Renal cortex interstitium (tissue), 15 donors: ENCODE results near the gene USP30. TPM values are rescaled to one million over a fixed set of nuclear protein-coding genes. Genes with fewer than 3 reads are reported as not detected.
A peak's percentile ranks its signal among the peaks of the same experiment; 100 is the strongest.
"Not testable (repeated sequence)": the region's sequence is repeated elsewhere in the genome, so short reads cannot be mapped to it uniquely, and the experiment has no call there.

Source experiments
- DNase-seq, 11 donors: peaks; one replicate each; pipeline ENCODE4 v3.0.0-alpha.2; 2013; ENCODE audit warnings: low read depth in 9 of 11, low spot score in 4 of 11; ENCODE audit errors: extremely low read depth in 1 of 11
- long read RNA-seq, 16 experiments: transcript quantifications; one replicate each; lab custom pipeline, GENCODE V29; 2026
- polyA plus RNA-seq, 3 donors: library from polyadenylated mRNA; unstranded; fragments of 120-200 nt; gene quantifications; one replicate each; pipeline ENCODE4 v1.2.1, GENCODE V29; 2013; ENCODE audit not compliant: insufficient read length in 3 of 3

USP30 gene
- 10 to 100 TPM; 23.7 to 27.8 (median 24.0) TPM for polyA plus RNA-seq
- long read RNA-seq, donor 1, partial matches to known transcripts, result 0 of 4 reads
- long read RNA-seq, donor 1, other reads (novel, unspliced or antisense), result 0 of 4 reads
- long read RNA-seq, donor 2, partial matches to known transcripts, result 0 of 1 reads
- long read RNA-seq, donor 2, other reads (novel, unspliced or antisense), result 0 of 1 reads
- long read RNA-seq, donor 3, transcript USP30-201 (13 exons, 3,742 nt), result major isoform, 7 of 7 reads
- long read RNA-seq, donor 3, partial matches to known transcripts, result 0 of 7 reads
- long read RNA-seq, donor 3, other reads (novel, unspliced or antisense), result 0 of 7 reads
- long read RNA-seq, donor 4, transcript USP30-201 (13 exons, 3,742 nt), result major isoform, 7 of 7 reads
- long read RNA-seq, donor 4, partial matches to known transcripts, result 0 of 7 reads
- long read RNA-seq, donor 4, other reads (novel, unspliced or antisense), result 0 of 7 reads
- long read RNA-seq, donor 5, result 0 reads
- long read RNA-seq, donor 6, partial matches to known transcripts, result 0 of 2 reads
- long read RNA-seq, donor 6, other reads (novel, unspliced or antisense), result 0 of 2 reads
- long read RNA-seq, donor 7, partial matches to known transcripts, result 0 of 2 reads
- long read RNA-seq, donor 7, other reads (novel, unspliced or antisense), result 0 of 2 reads
- long read RNA-seq, donor 8, transcript USP30-201 (13 exons, 3,742 nt), result major isoform, 8 of 8 reads
- long read RNA-seq, donor 8, partial matches to known transcripts, result 0 of 8 reads
- long read RNA-seq, donor 8, other reads (novel, unspliced or antisense), result 0 of 8 reads
- long read RNA-seq, donor 9, partial matches to known transcripts, result 0 of 1 reads
- long read RNA-seq, donor 9, other reads (novel, unspliced or antisense), result 0 of 1 reads
- long read RNA-seq, donor 10, partial matches to known transcripts, result 0 of 4 reads
- long read RNA-seq, donor 10, other reads (novel, unspliced or antisense), result 0 of 4 reads
- long read RNA-seq, donor 11, partial matches to known transcripts, result 0 of 2 reads
- long read RNA-seq, donor 11, other reads (novel, unspliced or antisense), result 0 of 2 reads
- long read RNA-seq, donor 12, partial matches to known transcripts, result 0 of 1 reads
- long read RNA-seq, donor 12, other reads (novel, unspliced or antisense), result 0 of 1 reads
- long read RNA-seq, donor 13, result 0 reads
- long read RNA-seq, donor 14, partial matches to known transcripts, result 0 of 3 reads
- long read RNA-seq, donor 14, other reads (novel, unspliced or antisense), result 0 of 3 reads
- long read RNA-seq, donor 15, partial matches to known transcripts, result 0 of 2 reads
- long read RNA-seq, donor 15, other reads (novel, unspliced or antisense), result 0 of 2 reads
- long read RNA-seq, donor 16, partial matches to known transcripts, result 0 of 5 reads
- long read RNA-seq, donor 16, other reads (novel, unspliced or antisense), result 0 of 5 reads

- DNase-seq, result peak; percentile 75 to 87 (median 83)
These were observed at the start of gene USP30 for GRCh38 chr12:109052414-109053323. Gene USP30 (plus strand): TSS chr12:109052576. CDS start chr12:109052679, 103 bp downstream.

GRCh38 chr12:109004017-109004416 lies 48.4 kb upstream of the USP30 start:
- DNase-seq, result no peak

- peak in 2 of 11 donors; percentile 13 to 41 for DNase-seq
These were observed 42.6 kb upstream of the USP30 start for GRCh38 chr12:109009766-109010165.

- DNase-seq, result peak in 2 of 11 donors; percentile 9 to 27
These were observed 42.1 kb upstream of the USP30 start for GRCh38 chr12:109010259-109010658.

GRCh38 chr12:109014984-109015765 lies 37.2 kb upstream of the USP30 start:
- DNase-seq, result no peak

DNA sequence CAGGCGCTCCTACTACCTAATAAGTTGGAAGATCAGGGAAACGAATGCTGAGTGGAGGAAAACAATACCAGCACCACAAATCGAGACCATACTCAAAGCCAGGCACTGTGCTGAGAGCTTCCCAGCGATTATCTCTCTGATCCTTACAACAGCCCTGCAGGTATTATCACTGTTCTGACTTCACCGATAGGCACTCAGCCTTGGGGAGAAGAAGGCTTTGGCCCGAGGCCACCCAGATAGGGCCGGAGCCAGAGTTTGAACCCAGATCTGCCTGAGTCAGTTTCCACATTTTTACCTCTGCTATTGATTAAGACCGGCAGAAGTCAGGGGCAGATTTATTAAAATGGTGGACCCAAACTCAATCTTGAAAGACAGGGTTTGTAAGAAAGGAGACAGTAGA lies 36.4 kb upstream of the USP30 start:
- DNase-seq, result no peak

- DNase-seq, result no peak
These were observed 35.4 kb upstream of the USP30 start for GRCh38 chr12:109016978-109017377.

DNA sequence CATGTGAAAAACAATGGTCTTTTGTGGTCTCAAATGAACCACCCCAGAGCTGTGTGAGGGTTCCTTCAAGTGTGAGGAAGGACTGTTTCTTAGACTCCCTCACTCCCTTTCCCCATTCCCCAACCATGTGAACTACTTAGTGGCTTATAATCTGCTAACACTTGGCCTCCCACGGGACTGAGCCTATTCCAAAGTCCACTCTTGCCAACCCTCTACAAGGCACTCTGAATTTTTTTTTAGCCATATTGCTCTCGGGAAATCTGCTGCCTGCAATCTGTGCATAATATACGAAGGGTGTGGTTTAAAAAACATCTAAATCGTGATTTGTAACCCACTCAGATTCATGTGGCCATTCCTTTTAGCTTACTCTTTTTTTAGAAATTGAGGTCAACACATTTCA lies 34.1 kb upstream of the USP30 start:
- DNase-seq, result no peak

DNA sequence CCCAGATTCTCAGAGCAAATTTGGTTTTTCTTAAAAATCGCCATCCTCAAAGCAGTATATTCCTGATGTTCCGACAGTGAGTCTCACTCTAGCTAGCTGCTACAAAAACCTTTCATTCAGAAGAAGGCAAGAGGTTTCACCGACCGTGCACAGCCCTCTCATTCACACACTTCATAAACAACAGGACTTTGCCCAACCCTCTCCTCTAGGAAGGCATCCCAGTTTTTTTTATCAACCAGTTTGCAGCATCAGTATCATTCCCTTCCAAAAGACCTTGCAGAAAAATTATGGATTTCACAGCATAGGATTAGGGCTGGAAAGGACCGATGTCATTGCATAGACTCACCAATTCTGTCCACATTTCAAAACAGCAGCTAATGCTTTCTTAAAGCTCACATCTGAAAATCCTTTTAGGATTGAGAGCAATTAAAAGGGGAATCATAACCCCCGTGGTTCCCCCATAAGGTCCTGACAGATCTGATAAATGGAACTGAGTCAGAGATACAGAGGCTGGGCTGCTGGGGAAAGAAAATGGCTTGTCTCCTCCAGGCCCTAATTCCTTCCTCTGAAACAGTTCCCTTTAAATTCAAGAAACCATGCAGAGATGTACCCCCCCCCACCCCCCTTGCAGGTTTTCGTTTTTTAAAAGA lies 32.1 kb upstream of the USP30 start:
- DNase-seq, result no peak

DNA sequence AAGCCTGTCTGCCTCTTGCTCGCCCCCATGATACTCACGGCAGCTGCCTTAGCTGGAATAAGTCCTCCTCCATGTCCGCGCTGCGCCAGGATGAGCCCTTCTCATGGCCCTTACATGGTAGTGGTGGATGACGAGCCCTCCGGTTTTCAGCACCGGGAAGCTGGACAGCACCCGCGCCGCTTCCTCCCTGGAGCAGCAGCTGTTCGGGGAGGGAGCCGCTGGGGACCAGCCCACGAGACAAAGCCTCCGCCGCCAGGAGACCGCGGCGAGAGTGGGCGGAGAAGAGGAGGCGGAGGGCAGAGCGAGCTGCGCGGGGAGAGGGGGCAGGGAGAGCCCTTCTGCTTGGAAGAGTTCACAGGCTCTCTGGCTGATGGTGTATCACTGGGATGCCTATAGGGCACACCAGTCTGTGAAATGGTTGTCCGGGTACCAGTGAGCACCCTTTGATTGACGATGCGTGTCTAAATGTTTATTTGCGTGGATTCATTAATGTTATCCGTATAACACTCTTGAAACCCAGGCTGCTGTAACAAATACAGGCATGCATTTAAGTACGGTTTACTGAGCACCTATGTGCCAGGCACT lies 31.5 kb upstream of the USP30 start, which contains the start of gene SVOP:
Gene SVOP (minus strand): TSS at position 273 of the 585 bp plus-strand sequence. CDS start 200 bp downstream, at position 73.
- DNase-seq, result peak; percentile 74 to 91 (median 90)

- no peak for DNase-seq
These were observed 24.6 kb upstream of the USP30 start for GRCh38 chr12:109027767-109028166.

- not testable (repeated sequence) for DNase-seq
These were observed 23.8 kb upstream of the USP30 start for GRCh38 chr12:109028624-109029023.

DNA sequence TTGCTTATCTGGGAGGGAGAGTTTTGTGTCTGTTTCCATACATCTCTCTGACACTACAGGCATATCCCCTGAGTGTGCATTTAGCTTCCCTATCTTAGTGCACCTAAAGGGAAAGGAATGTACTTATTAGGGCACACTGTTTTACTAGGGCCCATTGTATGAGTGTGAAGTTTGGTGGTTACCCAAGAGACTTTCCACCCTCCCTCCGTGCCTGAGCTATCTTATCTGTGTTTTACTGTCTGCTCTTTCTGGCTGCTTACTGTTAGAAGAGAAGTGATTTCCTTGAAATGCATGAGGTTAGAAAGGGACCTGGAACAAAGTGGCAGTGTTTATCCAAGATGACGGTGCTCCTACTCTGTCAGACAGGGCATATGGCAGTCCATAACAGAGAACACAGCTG lies 23.0 kb upstream of the USP30 start:
- no peak for DNase-seq

GRCh38 chr12:109033239-109034196 lies 18.9 kb upstream of the USP30 start:
- DNase-seq, result no peak

DNA sequence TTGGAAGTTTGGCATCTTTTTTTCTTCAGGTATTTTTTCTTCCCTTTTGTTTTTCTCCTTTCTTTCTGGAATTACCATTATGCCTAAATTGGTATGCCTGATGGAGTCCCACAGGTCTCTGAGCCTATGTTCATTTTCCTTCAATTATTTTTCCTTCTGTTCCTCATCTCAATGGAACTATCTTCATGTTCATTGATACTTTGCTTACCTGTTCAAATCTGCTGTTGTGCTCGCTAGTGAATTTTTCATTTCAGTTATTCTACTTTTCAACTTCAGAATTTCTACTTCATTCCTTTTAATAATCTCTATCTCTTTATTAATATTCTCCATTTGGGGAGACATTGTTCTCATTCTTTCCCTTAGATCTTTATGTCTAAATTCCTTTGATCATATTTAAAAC lies 15.4 kb upstream of the USP30 start:
- DNase-seq, result no peak
